Kidney glomerular epithelial cell (primary cell): ENCODE results near the gene STIMATE.

Experiments used
- DNase-seq: peaks from one replicate; lab custom pipeline; 2025; lab: John Stamatoyannopoulos, UW

STIMATE gene

DNA sequence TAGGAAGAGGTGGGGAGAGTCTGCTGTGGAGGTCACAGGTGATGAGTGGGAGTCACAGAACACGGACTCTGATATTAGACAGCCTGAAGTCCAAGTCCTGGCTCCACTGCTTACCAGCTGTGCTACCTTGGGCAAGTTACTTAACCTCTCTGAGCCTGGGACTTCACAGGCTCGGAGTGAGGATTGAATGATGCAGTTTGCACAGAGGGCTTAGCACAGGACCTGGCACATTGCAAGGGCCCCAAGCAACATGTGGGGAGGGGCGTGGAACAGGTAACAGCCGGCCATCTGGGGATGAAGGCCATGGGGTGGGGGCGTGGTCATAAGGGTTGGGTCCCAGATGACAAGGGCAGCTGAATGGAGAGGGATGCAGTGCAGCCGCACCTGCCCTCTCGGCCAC, 107.0 kb downstream of the STIMATE start:
- no peak for DNase-seq

- no peak for DNase-seq
These were observed 107.7 kb downstream of the STIMATE start for GRCh38 chr3:52789746-52790040.

GRCh38 chr3:52788890-52789745, 108.2 kb downstream of the STIMATE start:
- DNase-seq, result no peak

- no peak for DNase-seq
These were observed 109.4 kb downstream of the STIMATE start for GRCh38 chr3:52787672-52788625.

- DNase-seq, result no peak
These were observed 110.1 kb downstream of the STIMATE start for GRCh38 chr3:52787246-52787645.
